Sigmoid colon (tissue), 4 donors: ENCODE measurements around the gene HDAC9.

Experiments used
- EP300 ChIP-seq, 4 donors: sonication (generic); formaldehyde crosslinking; IDR thresholded peaks; one replicate each; pipeline ENCODE4 v1.6.1; 2017; ENCODE audit warnings: antibody characterized with exemption in 4 of 4
- POLR2A ChIP-seq, 2 donors: fragments of 450-650 bp; IDR thresholded peaks; one replicate each; pipeline ENCODE4 v1.6.1; 2016; ENCODE audit warnings: antibody characterized with exemption in 2 of 2, mild to moderate bottlenecking in 2 of 2, moderate library complexity in 2 of 2
- POLR2AphosphoS5 ChIP-seq, 4 donors: sonication (generic); formaldehyde crosslinking; IDR thresholded peaks; one replicate each; pipeline ENCODE4 v1.6.1; 2017; ENCODE audit warnings: antibody characterized with exemption in 4 of 4
- TF ChIP-seq, protein P1 (sequence below), 4 experiments: fragments of 450-650 bp in 3 of 4; fragments of 200-600 bp in 1 of 4; IDR thresholded peaks; one replicate each; pipeline ENCODE4 v1.5.1; 2016 to 2019; ENCODE audit warnings: antibody characterized with exemption in 4 of 4, mild to moderate bottlenecking in 3 of 4, moderate library complexity in 2 of 4

DNA sequence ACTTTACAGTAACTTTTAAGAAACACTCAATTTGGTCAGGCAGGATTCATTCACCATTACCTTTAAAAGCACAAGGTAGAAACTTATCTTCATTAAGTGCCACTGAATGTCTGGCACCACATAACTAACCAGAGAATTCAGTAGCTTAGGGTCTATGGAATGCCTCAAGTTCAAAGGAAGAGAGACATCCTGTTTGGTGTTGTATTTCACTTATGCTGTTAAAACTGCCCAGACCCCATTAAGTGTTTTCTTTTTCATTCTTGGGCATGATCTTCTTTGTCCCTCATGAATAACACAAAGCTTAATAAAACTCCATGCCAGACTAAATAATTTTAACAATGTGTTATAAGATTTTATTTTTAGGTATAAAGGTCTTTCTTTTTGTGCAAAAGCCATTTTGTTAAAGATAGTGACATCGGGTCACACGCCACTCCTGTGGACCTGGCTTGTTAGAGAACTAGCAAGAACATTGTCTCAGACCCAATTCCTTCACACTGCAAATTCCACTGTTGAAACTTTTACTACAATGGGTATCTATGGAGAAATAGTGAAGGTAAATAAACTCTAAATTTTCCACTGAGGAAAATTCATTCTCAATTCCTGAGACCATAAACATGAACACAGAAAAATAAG, 400.9 kb downstream of the HDAC9 start:
- TF ChIP-seq, protein P1, sequence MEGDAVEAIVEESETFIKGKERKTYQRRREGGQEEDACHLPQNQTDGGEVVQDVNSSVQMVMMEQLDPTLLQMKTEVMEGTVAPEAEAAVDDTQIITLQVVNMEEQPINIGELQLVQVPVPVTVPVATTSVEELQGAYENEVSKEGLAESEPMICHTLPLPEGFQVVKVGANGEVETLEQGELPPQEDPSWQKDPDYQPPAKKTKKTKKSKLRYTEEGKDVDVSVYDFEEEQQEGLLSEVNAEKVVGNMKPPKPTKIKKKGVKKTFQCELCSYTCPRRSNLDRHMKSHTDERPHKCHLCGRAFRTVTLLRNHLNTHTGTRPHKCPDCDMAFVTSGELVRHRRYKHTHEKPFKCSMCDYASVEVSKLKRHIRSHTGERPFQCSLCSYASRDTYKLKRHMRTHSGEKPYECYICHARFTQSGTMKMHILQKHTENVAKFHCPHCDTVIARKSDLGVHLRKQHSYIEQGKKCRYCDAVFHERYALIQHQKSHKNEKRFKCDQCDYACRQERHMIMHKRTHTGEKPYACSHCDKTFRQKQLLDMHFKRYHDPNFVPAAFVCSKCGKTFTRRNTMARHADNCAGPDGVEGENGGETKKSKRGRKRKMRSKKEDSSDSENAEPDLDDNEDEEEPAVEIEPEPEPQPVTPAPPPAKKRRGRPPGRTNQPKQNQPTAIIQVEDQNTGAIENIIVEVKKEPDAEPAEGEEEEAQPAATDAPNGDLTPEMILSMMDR (IDR thresholded peaks at IDR 0.05): no peak
- TF ChIP-seq POLR2A (IDR thresholded peaks at IDR 0.05) (no peak), POLR2AphosphoS5 (IDR thresholded peaks at IDR 0.05) (no peak), EP300 (IDR thresholded peaks at IDR 0.05) (no peak)
